Renal pelvis (tissue), 12 donors: ENCODE measurements around the gene GRXCR1. TPM values are rescaled to one million over a fixed set of nuclear protein-coding genes. Genes with fewer than 3 reads are reported as not detected.
A peak's percentile ranks its signal among the peaks of the same experiment; 100 is the strongest.

Source experiments
- DNase-seq: peaks from one replicate; pipeline ENCODE4 v3.0.0-alpha.2; 2013
- long read RNA-seq, 16 experiments: transcript quantifications; one replicate each; lab custom pipeline, GENCODE V29; 2026
- polyA plus RNA-seq, 3 donors: library from polyadenylated mRNA; unstranded; fragments of 120-200 nt; gene quantifications; one replicate each; pipeline ENCODE4 v1.2.1, GENCODE V29; 2013; ENCODE audit not compliant: insufficient read length in 3 of 3

Gene GRXCR1
- polyA plus RNA-seq: not detected
- long read RNA-seq, donor 1: 0 reads
- long read RNA-seq, donor 2: 0 reads
- long read RNA-seq, donor 3: 0 reads
- long read RNA-seq, donor 4: 0 reads
- long read RNA-seq, donor 5: 0 reads
- long read RNA-seq, donor 6: 0 reads
- long read RNA-seq, donor 7: 0 reads
- long read RNA-seq, donor 8: 0 reads
- long read RNA-seq, donor 9: 0 reads
- long read RNA-seq, donor 10: 0 reads
- long read RNA-seq, donor 11: 0 reads
- long read RNA-seq, donor 12: 0 reads
- long read RNA-seq, donor 13: 0 reads
- long read RNA-seq, donor 14: 0 reads
- long read RNA-seq, donor 15: 0 reads
- long read RNA-seq, donor 16: 0 reads

DNA sequence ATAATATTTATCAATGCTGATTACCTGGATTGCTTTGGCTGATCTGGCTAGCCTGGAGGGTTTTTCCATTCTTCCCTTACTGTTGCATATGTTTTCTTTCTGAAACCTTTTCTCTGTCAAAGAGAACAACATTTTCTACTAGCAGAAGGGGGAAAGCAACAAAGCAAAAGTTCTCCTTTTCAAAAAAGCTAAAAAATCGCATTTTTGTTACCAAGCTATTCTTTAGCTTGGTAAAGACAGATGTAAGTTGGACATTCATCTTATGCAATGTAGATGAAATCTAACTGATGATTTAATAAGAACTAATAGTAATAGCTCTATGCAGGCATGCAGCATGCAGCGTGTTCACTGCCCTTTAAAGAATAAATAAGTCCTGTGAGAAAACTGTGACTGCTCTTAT, at the start of gene GRXCR1:
TSS of gene GRXCR1 (plus strand) at position 301 of the 400 bp plus-strand sequence. CDS start 554 bp downstream, outside the sequence.
- no peak for DNase-seq

DNA sequence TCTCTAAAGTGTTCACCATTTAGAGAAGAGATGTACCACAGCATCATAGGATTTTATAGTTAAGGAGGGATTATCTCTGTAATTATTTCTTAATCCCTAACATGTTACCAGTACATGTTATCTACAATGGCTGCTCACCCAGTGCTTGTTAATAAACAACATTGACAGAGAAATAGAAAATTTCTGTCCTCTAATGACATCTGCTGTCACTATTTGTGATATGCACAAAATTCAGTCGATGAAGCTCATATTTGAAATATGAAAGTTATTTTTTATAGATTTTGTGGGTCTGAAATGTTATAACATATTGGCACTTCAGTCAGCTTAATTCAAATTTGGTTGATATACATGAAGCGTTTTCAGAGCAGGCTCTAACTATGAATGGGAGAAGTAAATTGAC, 48.8 kb upstream of the GRXCR1 start:
- no peak for DNase-seq

GRCh38 chr4:42844422-42845070, 48.0 kb upstream of the GRXCR1 start:
- peak; percentile 4 for DNase-seq

- no peak for DNase-seq
Observed at GRCh38 chr4:42845586-42845985, 46.9 kb upstream of the GRXCR1 start.

DNA sequence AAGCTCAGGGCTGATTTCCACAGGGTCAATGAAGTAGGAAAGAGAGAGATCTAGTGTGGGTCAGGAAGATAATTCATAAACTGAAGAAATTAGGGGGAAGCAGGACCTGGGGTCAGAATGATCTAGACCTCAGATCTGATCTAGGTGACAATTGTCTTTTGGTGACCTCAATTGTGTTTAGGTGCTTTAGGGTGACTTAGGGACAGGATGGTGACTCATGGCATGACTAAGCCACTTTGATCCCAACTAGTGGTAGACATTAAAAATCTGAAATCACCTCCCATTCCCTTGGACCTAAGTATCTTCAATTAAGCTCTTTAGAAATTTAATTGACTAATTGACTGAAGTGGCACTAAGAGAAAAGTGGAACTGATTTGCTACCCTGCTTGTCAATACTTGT, 36.7 kb upstream of the GRXCR1 start:
- no peak for DNase-seq

GRCh38 chr4:42865572-42866189, 26.8 kb upstream of the GRXCR1 start:
- peak; percentile 47 for DNase-seq

DNA sequence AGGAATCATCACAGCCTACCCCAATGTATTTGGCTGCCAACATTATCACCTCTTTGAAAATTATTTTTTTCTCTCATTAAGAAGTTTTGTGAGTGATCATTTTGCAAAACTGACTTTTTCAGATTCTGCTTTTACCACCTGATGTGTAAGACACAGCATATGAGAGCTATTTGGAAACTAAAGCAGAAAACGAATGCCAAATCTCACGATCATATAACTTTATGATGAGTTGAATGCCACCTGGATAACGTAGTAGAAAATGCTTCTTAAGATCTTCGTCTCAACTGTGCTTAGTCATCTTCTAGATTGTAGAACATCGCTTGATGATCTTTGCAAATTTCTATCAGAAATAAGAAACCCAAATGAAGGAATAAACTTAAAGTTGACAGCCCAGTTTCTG, 21.3 kb upstream of the GRXCR1 start:
- DNase-seq: no peak

- no peak for DNase-seq
Observed at GRCh38 chr4:42871671-42872290, 20.7 kb upstream of the GRXCR1 start.

DNA sequence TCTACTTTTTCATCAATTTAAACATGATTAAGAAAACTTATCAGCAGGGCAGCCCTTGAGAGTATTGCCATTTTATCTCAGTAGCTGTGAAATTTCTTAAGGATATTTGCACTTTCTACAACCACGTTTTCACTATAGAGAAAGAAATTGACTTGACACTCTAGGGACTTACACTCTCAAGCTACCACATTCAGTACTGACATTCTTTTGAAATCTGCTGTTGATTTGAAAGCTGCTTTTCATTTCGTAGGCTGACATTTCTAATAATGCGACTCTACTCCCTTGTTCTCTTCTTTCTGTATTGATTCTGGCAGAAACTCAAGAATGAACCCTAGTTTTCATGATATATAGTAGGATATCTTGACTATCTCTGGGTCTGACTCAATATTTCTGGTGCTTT, 13.7 kb upstream of the GRXCR1 start:
- no peak for DNase-seq

GRCh38 chr4:42881253-42881652, 11.3 kb upstream of the GRXCR1 start:
- no peak for DNase-seq

DNA sequence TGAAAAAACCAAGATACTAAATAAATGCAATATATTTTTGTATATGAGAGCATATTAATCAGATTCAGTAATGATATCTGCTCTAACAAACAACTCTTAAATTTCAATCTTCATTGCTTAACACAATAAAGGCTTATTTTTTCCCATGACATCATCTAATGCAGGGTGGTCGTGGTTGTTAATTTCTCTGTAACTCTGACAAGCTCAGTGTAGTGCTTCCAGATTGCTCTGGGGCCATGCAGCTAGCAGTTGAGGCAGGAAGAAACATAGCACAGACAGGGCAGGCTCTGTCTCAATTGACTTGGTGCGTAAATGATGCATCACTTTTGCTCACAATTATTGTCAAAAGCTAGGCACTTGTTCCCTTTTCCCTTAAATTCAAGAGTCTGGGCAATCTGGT, 869 bp upstream of the GRXCR1 start:
- DNase-seq: no peak

- no peak for DNase-seq
Observed at GRCh38 chr4:42895452-42895851, 2.9 kb downstream of the GRXCR1 start.

- no peak for DNase-seq
Observed at GRCh38 chr4:42904986-42905385, 12.5 kb downstream of the GRXCR1 start.

GRCh38 chr4:42905591-42905990, 13.1 kb downstream of the GRXCR1 start:
- no peak for DNase-seq

DNA sequence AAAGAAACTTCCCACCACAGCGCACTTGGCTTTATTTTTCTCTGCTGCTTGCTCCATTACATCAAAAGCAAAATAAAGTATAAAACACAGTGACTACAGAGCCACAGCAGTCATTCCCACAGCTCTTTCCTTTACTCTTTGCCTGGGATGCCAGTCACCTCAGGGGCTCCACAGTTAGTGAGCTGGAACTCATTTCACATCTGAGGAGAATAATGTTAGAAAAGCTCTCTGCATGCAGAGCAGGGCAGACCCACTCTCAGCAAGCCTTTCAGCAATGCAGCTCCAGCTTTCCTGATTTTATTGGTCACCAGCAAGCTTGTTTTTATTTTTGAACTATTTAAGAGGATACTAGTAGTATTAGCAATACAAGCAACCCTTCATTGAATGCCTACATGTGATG, 13.8 kb downstream of the GRXCR1 start:
- DNase-seq: peak; percentile 36

GRCh38 chr4:42906891-42907759, 14.6 kb downstream of the GRXCR1 start:
- peak; percentile 54 for DNase-seq

- DNase-seq: no peak
Observed at GRCh38 chr4:42910459-42910858, 17.9 kb downstream of the GRXCR1 start.

DNA sequence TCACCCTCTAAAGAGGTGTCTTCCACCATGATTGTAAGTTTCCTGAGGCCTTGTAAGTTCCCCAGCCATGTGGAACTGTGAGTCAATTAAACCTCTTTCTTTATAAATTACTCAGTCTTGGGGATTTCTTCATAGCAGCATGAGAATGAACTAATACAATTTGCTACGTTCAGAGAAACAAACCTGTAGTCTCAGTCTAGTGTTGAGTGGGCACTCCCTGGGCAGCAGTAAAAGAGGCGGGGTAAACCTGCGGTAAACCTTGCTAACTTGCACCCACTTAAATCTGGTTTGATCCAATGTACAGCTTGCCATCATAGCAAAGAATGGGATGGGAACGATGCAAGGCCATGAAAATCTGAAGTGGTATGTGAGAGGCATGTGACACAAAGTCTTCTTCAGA, 22.4 kb downstream of the GRXCR1 start:
- no peak for DNase-seq

GRCh38 chr4:42915484-42915883, 23.0 kb downstream of the GRXCR1 start:
- DNase-seq: no peak

DNA sequence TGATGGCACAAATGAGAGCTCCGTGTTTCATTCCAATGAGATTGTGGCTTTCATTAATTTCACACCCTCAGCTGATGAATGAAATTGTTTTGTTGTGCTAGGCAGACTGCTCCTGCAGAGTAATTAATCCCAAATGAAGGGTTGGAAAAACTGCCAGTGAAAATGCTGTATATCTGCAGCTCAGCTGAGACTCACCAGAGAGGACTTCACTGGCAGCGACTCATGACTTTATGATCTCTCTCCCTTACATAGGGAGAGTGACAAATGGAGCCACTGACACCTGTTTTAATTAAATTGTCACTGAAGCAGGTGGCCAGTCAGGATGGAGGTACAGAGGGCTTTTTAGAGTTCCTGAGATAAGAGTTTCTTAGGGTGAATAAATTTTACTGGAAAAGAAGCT, 24.8 kb downstream of the GRXCR1 start:
- DNase-seq: peak; percentile 36

DNA sequence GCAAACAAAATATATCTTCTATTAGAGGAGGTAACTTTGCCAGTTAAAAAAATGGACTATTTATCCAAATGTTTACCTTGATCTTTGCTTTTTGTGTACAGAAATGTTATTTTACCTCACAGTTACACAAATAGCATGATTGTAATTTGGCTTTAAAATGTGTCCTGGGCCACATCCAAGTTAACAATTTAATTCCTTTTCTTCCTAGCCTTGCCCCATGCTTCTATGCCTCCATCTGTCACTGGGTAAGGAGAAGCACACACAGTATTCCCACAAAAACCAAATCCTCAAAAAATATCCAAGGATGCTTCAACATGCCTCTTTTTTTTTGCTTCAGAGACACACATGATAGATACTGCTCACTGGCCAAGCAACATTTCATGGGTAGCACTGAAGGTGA, 30.9 kb downstream of the GRXCR1 start:
- no peak for DNase-seq

DNA sequence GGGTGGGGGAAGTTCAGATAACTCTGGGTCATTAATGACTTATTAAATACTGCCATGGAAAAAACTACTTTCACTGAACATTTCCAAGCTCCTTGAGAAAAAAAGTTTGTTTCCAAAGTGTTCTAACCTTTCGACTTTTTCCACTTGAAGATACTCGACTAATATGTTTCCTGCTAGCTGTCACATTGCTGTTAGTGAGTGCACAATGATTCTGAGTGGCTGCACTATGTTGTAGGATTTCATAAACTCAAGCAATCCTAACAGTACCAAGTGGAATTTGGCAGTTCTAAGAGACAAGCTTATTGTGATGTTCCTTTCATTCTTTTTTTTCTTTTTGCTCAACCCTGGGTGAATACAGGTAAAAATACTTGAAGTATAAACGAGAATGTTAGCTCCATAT, 33.4 kb downstream of the GRXCR1 start:
- DNase-seq: no peak
